Vagina (tissue), 2 donors: ENCODE results near the gene B4GALT3. TPM values are rescaled to one million over a fixed set of nuclear protein-coding genes. Genes with fewer than 3 reads are reported as not detected.

Experiments used
- DNase-seq, 2 donors: peaks; one replicate each; pipeline ENCODE4 v3.0.0-alpha.2; 2017; ENCODE audit errors: extremely low spot score in 2 of 2
- H3K27ac ChIP-seq: fragments of 200-600 bp; sonication (generic); one replicate; pipeline ENCODE4 v1.5.1; 2019
- H3K27me3 ChIP-seq: fragments of 200-600 bp; sonication (generic); one replicate; pipeline ENCODE4 v1.5.1; 2019
- H3K36me3 ChIP-seq, 2 donors: fragments of 200-600 bp; sonication (generic); one replicate each; pipeline ENCODE4 v1.5.1; 2017 to 2019
- H3K4me1 ChIP-seq: fragments of 200-600 bp; sonication (generic); one replicate; pipeline ENCODE4 v1.5.1; 2019
- H3K4me3 ChIP-seq, 2 donors: fragments of 200-600 bp; sonication (generic); 1 replicate in 1 of 2; 2 replicates in 1 of 2; pipeline ENCODE4 v1.5.1; 2016 to 2019
- H3K9me3 ChIP-seq: fragments of 200-600 bp; sonication (generic); one replicate; pipeline ENCODE4 v1.5.1; 2019
- CTCF ChIP-seq, 3 experiments: fragments of 450-650 bp in 2 of 3; fragments of 200-600 bp in 1 of 3; sonication (generic) in 1 of 3; IDR thresholded peaks; one replicate each; pipeline ENCODE4 v1.5.1; 2017 to 2019; ENCODE audit warnings: antibody characterized with exemption in 3 of 3, mild to moderate bottlenecking in 2 of 3, moderate library complexity in 2 of 3
- POLR2A ChIP-seq, 2 donors: fragments of 450-650 bp; IDR thresholded peaks; one replicate each; pipeline ENCODE4 v1.6.1; 2017; ENCODE audit warnings: antibody characterized with exemption in 2 of 2, mild to moderate bottlenecking in 2 of 2, moderate library complexity in 2 of 2
- POLR2AphosphoS5 ChIP-seq, 2 donors: sonication (generic); formaldehyde crosslinking; IDR thresholded peaks; one replicate each; pipeline ENCODE4 v1.9.0; 2017; ENCODE audit warnings: antibody characterized with exemption in 2 of 2, mild to moderate bottlenecking in 2 of 2, low read depth in 1 of 2; ENCODE audit not compliant: insufficient read depth in 1 of 2
- intact Hi-C: fragments of 100-400 bp; cut with DNase I; formaldehyde crosslinking; loops from one replicate; pipeline ENCODE4 v1.15.1; 2023
- total RNA-seq: library from RNA; depleted of rRNA; stranded (reverse); fragments of >200 nt; gene quantifications from one replicate; pipeline ENCODE4 v1.2.3, GENCODE V29; 2016

The B4GALT3 gene
- total RNA-seq, 1 donor from 2014 or later: 16.2 TPM

GRCh38 chr1:161162806-161163205 is 14.5 kb downstream of the B4GALT3 start:
- no peak for DNase-seq
- Histone ChIP-seq H3K9me3 (no peaks in the 10 kb centered on the region), H3K4me1 (peaks cover 58% of the 10 kb centered on the region), H3K27ac (no peak overlapping the region), H3K27me3 (no peaks in the 10 kb centered on the region), H3K36me3 (peaks cover 0 to 23% of the 10 kb centered on the region in 2 donors), H3K4me3 (no peak overlapping the region)
- intact Hi-C loops: no loop called here
- TF ChIP-seq POLR2AphosphoS5 (IDR thresholded peaks at IDR 0.05; ENCODE audit: insufficient read depth in 1 of 2, low read depth in 1 of 2) (no peak), CTCF (IDR thresholded peaks at IDR 0.05) (no peak), POLR2A (IDR thresholded peaks at IDR 0.05) (no peak)

GRCh38 chr1:161162052-161162451 is 15.3 kb downstream of the B4GALT3 start:
- H3K27ac ChIP-seq: no peak overlapping the region
- no peak for DNase-seq
- peaks cover 0 to 26% of the 10 kb centered on the region in 2 donors for H3K36me3 ChIP-seq
- TF ChIP-seq POLR2AphosphoS5 (IDR thresholded peaks at IDR 0.05; ENCODE audit: insufficient read depth in 1 of 2, low read depth in 1 of 2): no peak
- no peak for TF ChIP-seq POLR2A (IDR thresholded peaks at IDR 0.05)
- no peak for TF ChIP-seq CTCF (IDR thresholded peaks at IDR 0.05)
- H3K27me3 ChIP-seq: no peaks in the 10 kb centered on the region
- H3K4me1 ChIP-seq: peaks cover 51% of the 10 kb centered on the region
- H3K4me3 ChIP-seq: no peak overlapping the region
- no peaks in the 10 kb centered on the region for H3K9me3 ChIP-seq
- intact Hi-C loops: no loop called here

- no peaks in the 10 kb centered on the region for H3K27me3 ChIP-seq
- no peaks in the 10 kb centered on the region for H3K9me3 ChIP-seq
- H3K4me3 ChIP-seq: no peak overlapping the region
- H3K4me1 ChIP-seq: peaks cover 47% of the 10 kb centered on the region
- intact Hi-C loops: no loop called here
- TF ChIP-seq POLR2AphosphoS5 (IDR thresholded peaks at IDR 0.05; ENCODE audit: insufficient read depth in 1 of 2, low read depth in 1 of 2) (no peak), POLR2A (IDR thresholded peaks at IDR 0.05) (no peak), CTCF (IDR thresholded peaks at IDR 0.05) (no peak)
- H3K36me3 ChIP-seq: peaks cover 0 to 30% of the 10 kb centered on the region in 2 donors
- no peak for DNase-seq
- no peak overlapping the region for H3K27ac ChIP-seq
Observed at GRCh38 chr1:161161652-161162051, 15.7 kb downstream of the B4GALT3 start.

- Histone ChIP-seq H3K9me3 (no peaks in the 10 kb centered on the region), H3K4me1 (peaks cover 44% of the 10 kb centered on the region), H3K4me3 (peak overlapping the region in 1 of 2 donors; percentile 98), H3K27ac (no peak overlapping the region), H3K36me3 (peaks cover 0 to 32% of the 10 kb centered on the region in 2 donors), H3K27me3 (no peaks in the 10 kb centered on the region)
- intact Hi-C loops: no loop called here
- TF ChIP-seq POLR2A (IDR thresholded peaks at IDR 0.05): no peak
- TF ChIP-seq POLR2AphosphoS5 (IDR thresholded peaks at IDR 0.05; ENCODE audit: insufficient read depth in 1 of 2, low read depth in 1 of 2): no peak
- no peak for TF ChIP-seq CTCF (IDR thresholded peaks at IDR 0.05)
- DNase-seq: peak in 1 of 2 donors; percentile 85
Observed at GRCh38 chr1:161160671-161161145, 16.6 kb downstream of the B4GALT3 start.

- intact Hi-C loops: no loop called here
- Histone ChIP-seq H3K27ac (peak overlapping the region; percentile 90), H3K4me3 (peak overlapping the region; percentile 89 to 98), H3K36me3 (peaks cover 0 to 32% of the 10 kb centered on the region in 2 donors), H3K4me1 (peaks cover 43% of the 10 kb centered on the region), H3K9me3 (no peaks in the 10 kb centered on the region), H3K27me3 (no peaks in the 10 kb centered on the region)
- TF ChIP-seq POLR2AphosphoS5 (IDR thresholded peaks at IDR 0.05; ENCODE audit: insufficient read depth in 1 of 2, low read depth in 1 of 2) (no peak), POLR2A (IDR thresholded peaks at IDR 0.05) (no peak), CTCF (IDR thresholded peaks at IDR 0.05) (no peak)
- DNase-seq: no peak
Observed at GRCh38 chr1:161159913-161160243, 17.4 kb downstream of the B4GALT3 start.
